NB4 (cell line): ENCODE measurements around the gene OSMR.

Experiments used
- DNase-seq: peaks from one replicate; pipeline ENCODE4 v3.0.0; 2010; ENCODE audit warnings: low read depth
- H3K4me3 ChIP-seq: one replicate; pipeline ENCODE4 v1.5.1; 2011; ENCODE audit warnings: mild to moderate bottlenecking, low read depth, low read length, moderate library complexity
- CTCF ChIP-seq: IDR thresholded peaks from one replicate; pipeline ENCODE4 v1.5.1; 2012; ENCODE audit warnings: low read depth, low read length
- MAX ChIP-seq: IDR thresholded peaks from 2 replicates; pipeline ENCODE4 v1.6.1; 2011; ENCODE audit warnings: low read depth, low read length
- MYC ChIP-seq: IDR thresholded peaks from 2 replicates; pipeline ENCODE4 v1.6.1; 2011; ENCODE audit warnings: low read depth, low read length
- POLR2A ChIP-seq: IDR thresholded peaks from 2 replicates; pipeline ENCODE4 v1.6.1; 2011; ENCODE audit warnings: mild to moderate bottlenecking; ENCODE audit not compliant: insufficient read length; ENCODE audit errors: extremely low read depth

Gene OSMR

GRCh38 chr5:38940230-38940858, 94.5 kb downstream of the OSMR start:
- H3K4me3 ChIP-seq: no peak overlapping the region
- no peak for DNase-seq
- TF ChIP-seq MYC (no peak), CTCF (no peak), POLR2A (no peak), MAX (no peak)

GRCh38 chr5:38941912-38942311, 96.1 kb downstream of the OSMR start:
- no peak for DNase-seq
- H3K4me3 ChIP-seq: no peak overlapping the region
- TF ChIP-seq MYC: no peak
- TF ChIP-seq CTCF: no peak
- no peak for TF ChIP-seq POLR2A
- TF ChIP-seq MAX: no peak

GRCh38 chr5:38944282-38944681, 98.5 kb downstream of the OSMR start:
- DNase-seq: no peak
- TF ChIP-seq CTCF (no peak), POLR2A (no peak), MYC (no peak), MAX (no peak)

GRCh38 chr5:38948501-38948900, 102.7 kb downstream of the OSMR start:
- no peak overlapping the region for H3K4me3 ChIP-seq
- no peak for TF ChIP-seq MAX
- TF ChIP-seq POLR2A: no peak
- no peak for TF ChIP-seq MYC
- no peak for TF ChIP-seq CTCF
- DNase-seq: no peak

More at GRCh38 chr5:38944282-38944681, 98.5 kb downstream of the OSMR start:
- H3K4me3 ChIP-seq: no peak overlapping the region

- TF ChIP-seq MAX: no peak
- no peak for TF ChIP-seq CTCF
- no peak for TF ChIP-seq POLR2A
- TF ChIP-seq MYC: no peak
- no peak overlapping the region for H3K4me3 ChIP-seq
- no peak for DNase-seq
Measured at GRCh38 chr5:38953426-38954012, 107.7 kb downstream of the OSMR start.
